Hindlimb muscle (tissue), 1 donor: ENCODE measurements around the gene RNU6-8. TPM values are rescaled to one million over a fixed set of nuclear protein-coding genes. Genes with fewer than 3 reads are reported as not detected.
A peak's percentile ranks its signal among the peaks of the same experiment; 100 is the strongest.

Experiments used
- DNase-seq: peaks from one replicate; pipeline ENCODE4 v3.0.0-alpha.2; 2013
- polyA plus RNA-seq: library from polyadenylated mRNA; unstranded; fragments of 120-200 nt; gene quantifications from one replicate; pipeline ENCODE4 v1.2.1, GENCODE V29; 2013; ENCODE audit not compliant: insufficient read length

The RNU6-8 gene
- polyA plus RNA-seq, 1 donor, result not detected

DNA sequence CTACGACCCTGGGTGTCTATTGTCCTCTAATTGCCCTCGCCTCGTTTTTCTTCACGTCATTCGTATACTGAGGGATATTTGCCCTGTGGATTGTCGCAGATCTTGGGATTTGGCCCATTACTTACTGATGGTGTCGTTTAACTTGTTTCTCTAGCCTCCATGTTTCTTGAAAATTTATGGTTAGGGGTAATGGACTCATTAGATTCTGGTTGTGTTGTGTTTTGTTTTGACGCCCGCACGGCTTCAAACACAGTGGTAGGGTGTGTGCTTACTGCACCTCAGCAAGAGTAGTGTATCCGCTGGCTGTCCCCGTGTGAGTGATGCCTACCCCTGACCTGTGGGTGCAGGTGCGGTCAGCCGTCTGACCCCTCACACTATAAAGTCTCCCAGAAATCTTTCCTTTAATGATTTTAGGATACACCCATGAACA is 874 bp upstream of the RNU6-8 start:
- DNase-seq, result no peak

DNA sequence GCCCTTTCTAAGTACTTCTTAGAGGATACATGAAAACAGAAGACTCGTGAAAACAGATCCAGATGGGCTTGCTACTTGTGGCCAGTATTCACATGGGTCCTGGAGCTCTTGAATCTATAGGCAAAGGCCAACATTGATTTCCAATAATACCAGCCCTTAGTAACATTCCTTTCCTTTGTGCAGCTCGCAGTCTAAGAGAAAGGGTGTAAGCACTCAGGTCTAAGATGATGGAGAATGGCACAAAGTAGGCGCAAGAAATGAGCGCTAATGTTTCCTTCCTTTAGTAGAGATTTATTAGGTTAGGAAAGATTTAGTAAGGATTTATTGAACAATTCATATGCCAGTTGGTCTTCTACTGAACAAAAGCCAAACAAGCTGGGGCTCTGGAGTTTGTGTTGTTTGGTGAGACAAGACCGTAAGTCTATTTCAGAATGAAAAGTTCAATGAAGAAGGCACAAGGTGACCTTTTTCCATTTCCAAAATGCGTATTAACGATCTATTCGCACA is 525 bp downstream of the RNU6-8 start:
- peak; percentile 18 for DNase-seq

DNA sequence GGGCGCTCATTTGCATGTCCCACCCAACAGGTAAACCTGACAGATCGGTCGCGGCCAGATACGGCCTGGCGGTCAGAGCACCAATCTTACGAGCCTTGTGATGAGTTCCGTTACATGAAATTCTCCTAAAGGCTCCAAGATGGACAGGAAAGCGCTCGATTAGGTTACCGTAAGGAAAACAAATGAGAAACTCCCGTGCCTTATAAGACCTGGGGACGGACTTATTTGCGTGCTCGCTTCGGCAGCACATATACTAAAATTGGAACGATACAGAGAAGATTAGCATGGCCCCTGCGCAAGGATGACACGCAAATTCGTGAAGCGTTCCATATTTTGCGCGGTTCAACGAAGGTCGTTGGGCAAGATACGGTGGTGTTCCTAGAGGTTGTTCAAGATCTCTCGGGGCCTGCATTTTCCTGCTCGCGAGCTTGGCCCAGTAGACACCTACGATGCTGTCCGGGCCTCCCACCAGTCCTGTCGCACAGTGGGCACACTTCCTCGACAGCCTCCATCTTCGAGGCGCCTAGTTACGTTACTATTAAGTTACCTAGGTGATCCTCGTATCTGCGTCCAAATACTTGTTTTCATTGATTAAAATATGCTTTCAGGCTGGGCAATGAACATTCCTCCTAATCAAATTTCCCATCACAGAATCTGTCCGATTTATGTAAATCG is 1.1 kb downstream of the RNU6-8 start, which contains the start of gene RNU6-7:
Gene RNU6-7 (plus strand): TSS at position 230 of the 675 bp plus-strand sequence.
- peak; percentile 55 for DNase-seq

- peak; percentile 84 for DNase-seq
Observed at GRCh38 chr14:32201193-32201815, 1.8 kb downstream of the RNU6-8 start.

DNA sequence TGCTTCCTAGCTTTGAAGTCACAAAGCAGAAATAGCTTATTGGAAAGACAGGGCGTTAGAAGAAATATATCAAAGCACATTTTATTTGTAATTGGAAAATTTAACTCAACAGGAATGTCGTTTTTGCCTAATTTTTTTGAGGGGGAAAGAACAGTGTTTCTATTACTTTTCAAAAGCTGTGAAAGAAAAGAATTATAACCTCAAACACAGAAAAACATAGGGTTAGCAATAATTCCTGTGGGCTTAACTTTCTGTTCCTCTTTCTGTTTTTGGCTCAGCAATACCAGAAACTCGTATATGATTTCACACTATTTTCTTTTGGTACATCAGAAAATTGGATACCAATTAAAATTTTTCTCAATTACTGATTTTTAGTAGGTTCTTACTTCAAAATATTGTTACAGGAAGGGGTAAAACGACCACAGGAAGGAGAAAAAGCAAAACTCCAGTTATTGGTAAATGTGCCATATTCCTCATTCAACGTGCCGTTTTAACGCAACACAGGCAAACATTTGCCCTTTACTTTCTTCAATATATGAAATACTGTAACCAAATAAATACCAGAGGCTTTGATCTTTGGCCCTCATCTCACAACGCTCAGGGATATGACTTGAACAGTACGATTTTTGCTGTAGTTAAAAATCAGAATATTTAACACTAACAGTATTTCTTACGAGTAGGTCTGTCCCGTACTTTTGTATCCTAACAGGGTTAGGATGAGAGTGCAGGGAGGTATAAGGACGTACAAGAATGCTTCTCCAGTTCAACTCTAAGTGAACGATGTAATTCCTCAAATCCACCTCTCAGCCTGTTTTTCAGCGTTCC is 2.5 kb downstream of the RNU6-8 start:
- DNase-seq, result no peak

GRCh38 chr14:32197919-32198318 is 5.2 kb downstream of the RNU6-8 start:
- DNase-seq, result no peak

DNA sequence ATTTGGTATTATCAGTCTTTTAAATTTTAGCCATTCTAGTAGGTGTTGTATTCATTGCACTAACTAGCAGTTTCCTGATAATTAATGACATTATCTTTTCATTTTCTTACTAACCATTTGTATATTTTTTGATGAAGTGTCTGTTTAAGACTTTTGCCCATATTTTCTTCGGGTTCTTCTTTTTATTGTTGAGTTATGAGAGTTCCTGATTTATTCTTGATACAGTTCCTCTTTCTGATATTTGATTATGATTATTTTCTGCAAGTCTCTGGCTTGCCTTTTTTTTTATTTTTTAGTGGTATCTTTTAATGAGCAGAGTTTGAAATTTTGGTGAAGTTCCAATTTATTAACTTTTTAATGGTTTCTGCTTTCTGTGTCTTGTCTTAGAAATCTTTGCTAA is 7.4 kb downstream of the RNU6-8 start:
- no peak for DNase-seq

DNA sequence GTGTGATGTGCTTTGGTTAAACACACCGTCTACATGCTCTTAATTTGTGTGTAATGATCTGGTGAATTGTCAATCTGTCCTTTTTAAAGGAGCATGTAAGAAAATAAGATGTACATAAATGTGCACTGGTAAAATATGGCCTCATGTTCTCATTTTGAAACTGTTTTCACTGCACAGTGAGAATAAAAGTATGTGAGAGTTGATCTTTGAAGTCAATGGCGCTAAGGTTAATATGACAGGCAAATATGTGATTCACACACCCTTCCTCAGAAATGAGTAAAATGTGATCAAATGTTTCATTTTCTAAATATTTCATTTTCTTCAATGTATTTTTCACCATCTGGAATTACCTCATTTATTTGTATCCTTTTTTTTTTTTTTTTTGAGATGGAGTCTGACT is 9.5 kb downstream of the RNU6-8 start:
- DNase-seq, result no peak

DNA sequence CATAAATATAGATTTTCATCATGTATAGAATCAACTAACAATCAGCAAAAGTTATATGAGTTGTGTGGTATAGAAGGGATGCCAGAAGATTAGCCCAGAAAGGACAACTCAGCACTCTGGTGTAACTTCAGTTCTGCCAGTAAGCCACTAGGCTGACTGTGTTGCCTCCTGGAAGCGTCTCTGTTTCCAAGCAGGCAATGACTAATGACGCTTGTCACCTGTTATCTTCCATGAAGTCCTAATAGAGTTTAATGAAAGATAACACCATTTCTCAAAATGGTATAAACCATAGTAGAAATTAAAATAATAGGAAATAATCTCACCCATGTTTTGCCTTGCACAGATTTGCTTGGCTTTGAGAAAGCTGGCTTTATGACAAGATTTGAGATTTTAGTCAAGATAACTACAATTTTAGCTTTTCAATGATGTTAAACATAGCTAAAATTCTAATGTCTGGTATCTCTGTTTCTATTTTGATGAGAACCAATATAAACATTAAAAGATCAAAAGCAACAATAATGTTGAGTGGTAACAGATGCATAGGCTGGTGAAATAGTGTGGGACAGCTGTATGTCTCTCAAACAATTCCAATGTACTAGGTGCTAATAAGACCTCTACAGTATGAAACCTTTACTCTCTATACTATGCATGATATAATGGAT is 10.2 kb downstream of the RNU6-8 start:
- no peak for DNase-seq

DNA sequence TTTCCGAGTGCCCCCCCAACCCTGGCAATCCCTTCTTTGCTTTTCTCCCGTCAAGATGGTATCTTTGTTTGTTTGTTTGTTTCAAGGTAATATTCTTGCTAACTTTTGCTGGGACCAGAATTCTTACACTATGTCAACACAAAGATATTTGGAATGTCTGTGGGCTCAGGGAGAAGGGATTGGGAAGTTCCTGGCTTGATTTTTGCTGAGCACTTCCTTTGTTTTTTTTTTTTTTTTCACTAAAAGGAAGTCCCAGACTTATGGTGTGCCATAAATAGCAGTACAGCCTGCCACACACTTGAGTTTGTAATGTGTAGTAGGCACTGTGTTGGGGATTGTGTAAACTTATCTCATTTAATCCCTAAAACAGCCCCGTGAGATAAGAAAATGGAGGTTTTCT is 12.4 kb downstream of the RNU6-8 start:
- DNase-seq, result no peak

GRCh38 chr14:32189811-32190210 is 13.3 kb downstream of the RNU6-8 start:
- no peak for DNase-seq

DNA sequence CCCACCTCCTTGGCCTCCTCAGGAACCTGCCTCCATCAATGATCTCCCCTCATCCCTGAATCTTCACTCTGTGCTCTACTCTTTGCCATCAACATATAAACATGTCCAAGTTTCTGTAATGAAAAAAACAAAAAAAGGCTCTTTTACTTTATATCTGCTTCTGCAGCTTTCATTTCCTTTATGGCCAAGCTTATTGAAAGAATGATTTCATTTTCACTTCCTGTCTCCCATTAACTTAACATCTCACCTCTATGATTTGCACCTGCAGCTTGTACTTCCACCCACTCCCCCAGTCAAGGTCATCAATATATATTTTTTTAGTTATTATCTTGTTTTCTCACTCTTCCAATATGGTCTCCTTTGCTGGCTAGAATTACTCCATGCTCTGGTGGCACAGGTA is 16.8 kb downstream of the RNU6-8 start:
- no peak for DNase-seq

DNA sequence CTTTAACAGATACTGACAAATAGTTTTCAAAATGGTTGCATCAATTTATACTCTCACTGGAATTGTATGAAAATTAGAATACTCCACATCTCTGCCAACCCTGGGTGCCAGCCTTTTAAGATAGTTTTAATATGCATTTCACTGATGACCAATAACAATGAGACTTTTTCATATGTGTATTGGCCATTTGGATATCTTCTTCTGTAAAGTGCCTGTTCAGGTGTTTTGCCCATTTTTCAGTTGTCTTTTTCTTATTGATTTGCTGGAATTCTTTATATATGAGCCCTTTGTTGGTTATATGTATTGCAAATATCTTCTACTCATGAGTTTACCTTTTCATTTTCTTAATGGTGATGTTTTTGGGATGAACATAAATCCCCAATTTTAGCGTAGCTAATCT is 18.0 kb downstream of the RNU6-8 start:
- no peak for DNase-seq

DNA sequence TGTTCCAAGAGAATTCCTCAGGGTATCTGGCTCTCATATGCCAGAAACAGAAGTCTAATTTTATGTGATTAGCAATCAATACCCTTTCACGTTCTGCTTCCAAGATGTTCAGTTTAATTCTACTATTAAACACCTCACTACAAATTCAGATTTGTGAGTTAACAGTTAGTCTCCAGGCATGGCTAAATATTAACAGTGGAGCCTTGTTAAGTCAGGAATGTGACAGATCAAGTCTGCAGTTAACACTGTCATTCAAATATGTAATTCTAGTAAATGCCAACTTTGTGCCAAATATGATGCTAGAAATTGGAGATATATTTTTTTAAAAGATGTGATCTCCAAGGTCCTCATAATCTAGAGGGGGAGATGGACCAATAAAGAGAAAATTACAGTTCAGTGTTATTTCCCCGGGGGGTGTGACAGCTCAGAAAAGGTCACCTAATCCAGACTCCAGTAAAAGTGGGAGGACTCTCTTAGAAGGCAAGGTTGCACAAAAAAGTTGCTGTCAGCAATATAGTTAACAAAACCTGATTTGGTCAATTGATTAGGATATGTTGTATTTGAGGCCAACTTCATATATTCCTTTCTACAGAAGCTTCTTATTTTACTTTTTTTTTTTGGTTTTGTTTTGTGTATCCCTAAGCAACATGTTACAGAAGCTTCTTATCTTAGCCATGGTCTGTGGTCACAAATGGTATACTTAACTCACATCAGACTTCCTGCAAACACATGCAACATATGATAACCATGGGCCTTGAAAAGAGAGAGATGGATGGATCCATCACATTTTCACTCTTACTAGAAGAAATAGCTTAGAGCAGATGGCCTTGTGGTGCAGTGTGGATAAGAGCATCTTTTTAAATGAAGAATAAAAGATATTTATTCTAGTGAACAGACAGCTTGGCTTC is 19.7 kb downstream of the RNU6-8 start:
- DNase-seq, result no peak

DNA sequence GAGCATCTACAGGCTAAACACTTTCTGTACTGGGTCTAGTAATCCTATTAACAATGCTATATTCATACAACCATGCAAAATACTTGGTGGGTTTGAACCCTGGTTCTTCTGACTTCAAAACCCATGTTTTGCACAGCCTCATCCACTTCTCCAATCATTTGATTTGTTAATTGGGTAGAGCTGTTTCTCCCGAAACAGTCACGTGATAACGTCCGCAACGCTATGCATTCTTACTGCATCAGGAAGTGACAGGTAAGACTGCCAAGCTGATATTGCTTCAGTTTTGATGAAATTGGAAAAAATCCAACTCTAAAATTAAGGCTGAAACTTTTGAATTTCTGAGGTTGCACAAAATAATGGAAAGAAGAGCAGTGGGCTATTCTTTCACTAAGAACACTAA is 31.6 kb downstream of the RNU6-8 start:
- no peak for DNase-seq

GRCh38 chr14:32169191-32169590 is 33.9 kb downstream of the RNU6-8 start:
- no peak for DNase-seq

GRCh38 chr14:32167907-32168306 is 35.2 kb downstream of the RNU6-8 start:
- no peak for DNase-seq

DNA sequence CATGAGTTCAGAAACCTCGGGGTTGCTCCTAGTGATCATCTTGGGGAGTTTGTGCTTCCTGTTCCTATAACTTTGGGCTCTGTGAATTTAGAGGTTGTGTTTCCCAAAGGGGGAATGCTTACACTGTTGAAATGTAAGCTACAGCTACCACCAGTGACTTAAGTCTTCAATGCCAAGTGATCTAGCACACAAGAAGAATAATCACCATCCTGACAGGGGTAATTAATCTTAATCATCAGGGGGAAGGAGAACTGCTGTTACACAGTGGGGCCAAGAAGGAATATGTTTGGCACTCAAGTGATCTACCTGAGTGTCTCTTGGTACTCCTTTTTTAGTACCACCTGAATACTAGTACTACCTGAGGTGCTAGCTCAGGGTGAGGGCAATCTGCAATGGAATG is 36.1 kb downstream of the RNU6-8 start:
- DNase-seq, result no peak

DNA sequence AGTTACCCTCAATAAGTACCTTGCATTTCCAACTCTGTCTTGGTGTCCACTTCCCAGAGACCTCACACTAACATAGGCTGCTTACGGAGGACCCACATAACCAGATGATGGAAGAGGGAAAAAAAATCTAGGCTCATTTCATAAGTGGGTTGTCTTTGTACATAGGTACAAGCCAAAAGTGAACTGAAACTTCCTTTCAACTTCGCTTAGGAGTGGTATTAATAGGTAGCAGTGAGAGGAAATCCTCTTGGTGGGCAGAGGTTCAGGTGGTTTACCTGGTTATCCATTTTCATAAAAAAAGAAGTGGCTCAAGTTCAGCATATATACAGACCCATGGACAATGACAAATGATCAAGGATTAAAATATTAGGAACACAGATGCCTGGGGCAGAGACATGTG is 37.0 kb downstream of the RNU6-8 start:
- no peak for DNase-seq
